ENCODE results near the gene TBXA2R.

DNA sequence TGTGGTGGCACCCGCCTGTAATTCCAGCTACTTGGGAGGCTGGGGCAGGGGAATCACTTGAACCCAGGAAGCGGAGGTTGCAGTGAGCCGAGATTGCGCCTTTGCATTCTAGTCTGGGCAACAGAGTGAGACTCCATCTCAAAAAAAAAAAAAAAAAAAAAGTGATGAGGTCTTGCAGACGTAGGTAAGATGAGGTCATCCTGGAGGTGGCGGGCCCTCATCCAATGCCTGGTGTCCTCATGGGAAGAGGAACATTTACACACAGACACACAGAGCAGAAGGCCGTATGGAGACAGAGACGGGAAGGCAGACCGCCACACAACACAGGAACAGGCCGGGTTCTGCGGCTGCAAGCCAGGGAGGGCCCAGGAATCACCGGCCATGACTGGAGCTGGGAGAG, 15.5 kb upstream of the TBXA2R start:
- TF ChIP-seq, protein P1, sequence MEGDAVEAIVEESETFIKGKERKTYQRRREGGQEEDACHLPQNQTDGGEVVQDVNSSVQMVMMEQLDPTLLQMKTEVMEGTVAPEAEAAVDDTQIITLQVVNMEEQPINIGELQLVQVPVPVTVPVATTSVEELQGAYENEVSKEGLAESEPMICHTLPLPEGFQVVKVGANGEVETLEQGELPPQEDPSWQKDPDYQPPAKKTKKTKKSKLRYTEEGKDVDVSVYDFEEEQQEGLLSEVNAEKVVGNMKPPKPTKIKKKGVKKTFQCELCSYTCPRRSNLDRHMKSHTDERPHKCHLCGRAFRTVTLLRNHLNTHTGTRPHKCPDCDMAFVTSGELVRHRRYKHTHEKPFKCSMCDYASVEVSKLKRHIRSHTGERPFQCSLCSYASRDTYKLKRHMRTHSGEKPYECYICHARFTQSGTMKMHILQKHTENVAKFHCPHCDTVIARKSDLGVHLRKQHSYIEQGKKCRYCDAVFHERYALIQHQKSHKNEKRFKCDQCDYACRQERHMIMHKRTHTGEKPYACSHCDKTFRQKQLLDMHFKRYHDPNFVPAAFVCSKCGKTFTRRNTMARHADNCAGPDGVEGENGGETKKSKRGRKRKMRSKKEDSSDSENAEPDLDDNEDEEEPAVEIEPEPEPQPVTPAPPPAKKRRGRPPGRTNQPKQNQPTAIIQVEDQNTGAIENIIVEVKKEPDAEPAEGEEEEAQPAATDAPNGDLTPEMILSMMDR (IDR thresholded peaks at IDR 0.05): no peak
- no peak for TF ChIP-seq POLR2A (IDR thresholded peaks at IDR 0.05)

All from gastroesophageal sphincter (tissue), 3 donors.